Osteoblast (primary cell): ENCODE data around the gene DIABLO. TPM values are rescaled to one million over a fixed set of nuclear protein-coding genes. Genes with fewer than 3 reads are reported as not detected.
"Not testable (repeated sequence)": the region's sequence is repeated elsewhere in the genome, so short reads cannot be mapped to it uniquely, and the experiment has no call there.

Source experiments
- DNase-seq: peaks from one replicate; pipeline ENCODE4 v3.0.0; 2011; ENCODE audit warnings: low spot score, mixed read lengths; ENCODE audit not compliant: insufficient read length; ENCODE audit errors: missing footprints
- H2AFZ ChIP-seq: 2 replicates; pipeline ENCODE4 v1.6.0; 2011; ENCODE audit warnings: mild to moderate bottlenecking, low read length
- H3K27ac ChIP-seq: 2 replicates; pipeline ENCODE4 v1.5.1; 2011; ENCODE audit warnings: mild to moderate bottlenecking, low read depth, low read length, moderate library complexity
- H3K27me3 ChIP-seq: 2 replicates; pipeline ENCODE4 v1.6.0; 2012; ENCODE audit warnings: mild to moderate bottlenecking, control low read depth, inconsistent platforms, low read length, moderate library complexity; ENCODE audit not compliant: insufficient read depth
- H3K36me3 ChIP-seq: 2 replicates; pipeline ENCODE4 v1.5.1; 2011; ENCODE audit warnings: mild to moderate bottlenecking, low read length, control low read depth, moderate library complexity; ENCODE audit not compliant: insufficient read depth
- H3K4me1 ChIP-seq: 2 replicates; pipeline ENCODE4 v1.5.1; 2011; ENCODE audit warnings: mild to moderate bottlenecking, low read length, control low read depth, moderate library complexity; ENCODE audit not compliant: insufficient read depth
- H3K4me2 ChIP-seq: 2 replicates; pipeline ENCODE4 v1.6.0; 2011; ENCODE audit warnings: mild to moderate bottlenecking, low read length; ENCODE audit not compliant: insufficient read depth
- H3K4me3 ChIP-seq: fragments of 200-600 bp; sonication (generic); 3 replicates; pipeline ENCODE4 v1.5.1; 2012; ENCODE audit warnings: mild to moderate bottlenecking, low read length, inconsistent platforms; ENCODE audit not compliant: insufficient read depth
- H3K79me2 ChIP-seq: 2 replicates; pipeline ENCODE4 v1.6.0; 2012; ENCODE audit warnings: mild to moderate bottlenecking, low read length, control low read depth, inconsistent platforms; ENCODE audit not compliant: insufficient read depth
- H3K9me3 ChIP-seq: 2 replicates; pipeline ENCODE4 v1.5.1; 2011; ENCODE audit warnings: low read depth, low read length, control low read depth
- H4K20me1 ChIP-seq: 2 replicates; pipeline ENCODE4 v1.6.0; 2012; ENCODE audit warnings: mild to moderate bottlenecking, low read length, control low read depth; ENCODE audit not compliant: insufficient read depth
- total RNA-seq: library from RNA; depleted of rRNA; stranded (reverse); fragments of >200 nt; gene quantifications from 2 replicates; pipeline ENCODE4 v1.2.3, GENCODE V29; 2012
- TF ChIP-seq, protein P1 (sequence below): IDR thresholded peaks from 2 replicates; pipeline ENCODE4 v1.5.1; 2011; ENCODE audit warnings: mild to moderate bottlenecking, low read depth, low read length, moderate library complexity; ENCODE audit errors: extremely low read depth

DIABLO gene
- total RNA-seq, 1 donor, result 64.4 TPM

DNA sequence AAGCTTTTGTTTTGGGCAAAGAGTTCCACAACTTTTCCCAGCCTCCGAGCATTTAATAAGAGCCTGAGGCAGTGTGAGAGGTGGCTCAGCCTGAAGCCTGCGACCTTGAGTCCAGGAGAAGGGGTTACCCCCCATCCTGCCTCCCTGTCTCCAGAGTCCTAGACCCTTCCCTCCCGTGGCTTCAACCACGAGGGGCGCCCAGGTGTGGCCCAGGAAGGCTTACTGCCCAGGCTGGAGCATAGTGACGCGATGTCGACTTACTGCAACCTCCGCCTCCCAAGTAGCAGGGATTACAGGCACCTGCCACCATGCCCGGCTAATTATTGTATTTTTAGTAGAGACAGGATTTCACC lies 42.3 kb downstream of the DIABLO start:
- TF ChIP-seq, protein P1, sequence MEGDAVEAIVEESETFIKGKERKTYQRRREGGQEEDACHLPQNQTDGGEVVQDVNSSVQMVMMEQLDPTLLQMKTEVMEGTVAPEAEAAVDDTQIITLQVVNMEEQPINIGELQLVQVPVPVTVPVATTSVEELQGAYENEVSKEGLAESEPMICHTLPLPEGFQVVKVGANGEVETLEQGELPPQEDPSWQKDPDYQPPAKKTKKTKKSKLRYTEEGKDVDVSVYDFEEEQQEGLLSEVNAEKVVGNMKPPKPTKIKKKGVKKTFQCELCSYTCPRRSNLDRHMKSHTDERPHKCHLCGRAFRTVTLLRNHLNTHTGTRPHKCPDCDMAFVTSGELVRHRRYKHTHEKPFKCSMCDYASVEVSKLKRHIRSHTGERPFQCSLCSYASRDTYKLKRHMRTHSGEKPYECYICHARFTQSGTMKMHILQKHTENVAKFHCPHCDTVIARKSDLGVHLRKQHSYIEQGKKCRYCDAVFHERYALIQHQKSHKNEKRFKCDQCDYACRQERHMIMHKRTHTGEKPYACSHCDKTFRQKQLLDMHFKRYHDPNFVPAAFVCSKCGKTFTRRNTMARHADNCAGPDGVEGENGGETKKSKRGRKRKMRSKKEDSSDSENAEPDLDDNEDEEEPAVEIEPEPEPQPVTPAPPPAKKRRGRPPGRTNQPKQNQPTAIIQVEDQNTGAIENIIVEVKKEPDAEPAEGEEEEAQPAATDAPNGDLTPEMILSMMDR, result no peak
- Histone ChIP-seq H3K4me2 (peak overlapping the region; percentile 75), H3K4me3 (peak overlapping the region; percentile 76), H3K4me1 (peaks cover 4% of the 10 kb centered on the region), H3K27me3 (no peaks in the 10 kb centered on the region), H3K9me3 (no peaks in the 10 kb centered on the region), H3K79me2 (no peaks in the 10 kb centered on the region), H3K36me3 (no peaks in the 10 kb centered on the region), H2AFZ (peak overlapping the region; percentile 74), H3K27ac (no peak overlapping the region), H4K20me1 (no peaks in the 10 kb centered on the region)
- no peak for DNase-seq

DNA sequence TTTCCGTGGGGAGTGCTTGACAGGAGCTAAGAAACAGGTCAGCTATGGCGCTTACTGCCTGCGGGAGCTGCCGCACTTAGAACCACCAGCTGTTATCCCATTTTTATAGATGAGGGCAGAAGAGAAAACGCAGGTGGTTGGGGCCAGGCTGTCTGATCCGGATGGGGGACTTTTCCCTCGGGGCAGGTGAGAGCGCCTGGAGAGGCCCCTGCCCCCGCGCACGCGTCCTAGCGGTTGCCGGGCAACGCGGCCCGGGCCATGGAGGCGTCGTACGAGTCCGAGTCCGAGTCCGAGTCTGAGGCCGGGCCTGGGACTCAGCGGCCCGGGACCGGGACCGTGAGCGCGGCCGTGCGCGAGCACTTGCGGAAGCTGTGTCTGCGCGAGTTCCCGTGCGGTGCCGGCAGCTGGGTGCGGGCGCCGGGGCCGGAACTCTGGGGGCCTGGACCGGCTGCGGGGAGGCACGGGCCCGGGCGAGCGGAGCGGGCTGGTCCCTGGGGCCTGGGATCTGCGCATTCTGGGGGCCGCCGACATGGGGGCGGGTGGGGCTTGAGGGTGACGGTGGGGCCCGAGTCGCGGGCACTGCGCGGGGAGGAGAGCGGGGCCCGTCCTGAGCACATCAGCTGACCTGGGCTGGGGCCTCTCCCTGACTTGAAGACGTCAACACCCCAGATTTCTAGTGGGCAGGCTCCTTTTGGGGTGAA lies 42.8 kb downstream of the DIABLO start, which contains the start of gene LRRC43:
TSS of gene LRRC43 (plus strand) at position 237 of the 701 bp plus-strand sequence. CDS start at position 259, 22 bp downstream.
- H3K9me3 ChIP-seq, result no peaks in the 10 kb centered on the region
- H3K4me1 ChIP-seq, result peaks cover 4% of the 10 kb centered on the region
- H4K20me1 ChIP-seq, result no peaks in the 10 kb centered on the region
- H3K79me2 ChIP-seq, result no peaks in the 10 kb centered on the region
- TF ChIP-seq, protein P1, result no peak
- H3K27me3 ChIP-seq, result no peaks in the 10 kb centered on the region
- no peaks in the 10 kb centered on the region for H3K36me3 ChIP-seq
- DNase-seq, result peak; percentile 95
- no peak within 1 kb of the TSS for H3K27ac ChIP-seq
- peak within 1 kb of the TSS; percentile 75 for H3K4me2 ChIP-seq
- peak within 1 kb of the TSS; percentile 86 for H2AFZ ChIP-seq
- H3K4me3 ChIP-seq, result peak within 1 kb of the TSS; percentile 76

DNA sequence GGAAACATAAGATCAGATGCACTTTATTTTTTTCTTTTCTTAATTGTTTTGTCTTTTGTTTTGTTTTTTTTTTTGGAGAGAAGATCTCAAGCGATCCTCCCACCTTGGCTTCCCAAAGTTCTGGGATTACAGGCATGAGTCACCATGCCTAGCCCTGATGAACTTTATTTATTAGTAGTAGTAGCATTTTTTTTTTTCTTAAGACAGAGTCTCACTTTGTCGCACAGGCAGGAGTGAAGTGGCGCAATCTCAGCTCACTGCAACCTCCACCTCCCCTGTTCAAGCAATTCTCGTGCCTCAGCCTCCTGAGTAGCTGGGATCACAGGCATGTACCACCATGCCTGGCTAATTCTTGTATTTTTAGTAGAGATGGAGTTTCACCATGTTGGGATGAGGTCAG lies 49.4 kb downstream of the DIABLO start:
- not testable (repeated sequence) for H3K4me2 ChIP-seq, H3K27me3 ChIP-seq, DNase-seq, H3K27ac ChIP-seq, H2AFZ ChIP-seq, H3K36me3 ChIP-seq, H4K20me1 ChIP-seq, H3K4me1 ChIP-seq, H3K79me2 ChIP-seq, H3K9me3 ChIP-seq, H3K4me3 ChIP-seq

DNA sequence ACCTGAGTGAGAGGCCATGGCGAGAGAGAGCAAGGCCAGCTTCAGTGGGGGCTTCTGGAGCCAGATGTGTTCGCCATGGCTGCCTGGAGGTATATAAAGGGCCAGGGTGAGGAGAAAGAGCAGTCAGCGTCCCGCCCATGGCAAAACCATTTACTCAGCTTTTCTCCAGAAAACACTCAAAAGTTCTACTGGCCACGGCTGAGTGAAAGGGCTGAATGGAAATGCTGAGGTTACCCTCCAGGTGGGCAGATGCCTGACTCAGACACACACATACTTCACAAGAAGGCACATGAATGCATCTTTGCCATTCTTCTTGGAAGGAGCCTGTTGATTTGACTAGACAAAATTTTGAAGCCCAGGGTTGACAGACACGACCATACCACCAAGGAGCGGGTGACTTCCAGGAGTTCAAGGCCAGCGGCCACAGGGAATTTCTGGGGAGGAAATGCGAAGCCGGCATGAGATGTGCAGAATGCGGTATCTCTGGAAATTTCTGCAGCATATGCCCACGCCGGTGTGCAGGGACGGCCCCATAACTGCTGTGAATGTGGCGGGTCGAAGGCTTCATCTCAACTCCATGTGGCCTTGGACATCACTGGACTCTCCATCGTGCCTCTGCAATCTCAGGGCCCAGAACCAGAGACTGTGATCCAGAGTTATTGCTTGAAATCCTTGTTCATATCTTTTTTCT lies 51.6 kb downstream of the DIABLO start, which contains the start of gene IL31:
TSS of gene IL31 (minus strand) at position 67 of the 691 bp plus-strand sequence. CDS start at position 18, 49 bp downstream.
- TF ChIP-seq, protein P1, result no peak
- Histone ChIP-seq H2AFZ (no peak within 1 kb of the TSS), H3K79me2 (no peaks in the 10 kb centered on the region), H3K4me3 (no peak within 1 kb of the TSS), H3K9me3 (no peaks in the 10 kb centered on the region), H3K27ac (no peak within 1 kb of the TSS), H3K27me3 (peaks cover 10% of the 10 kb centered on the region), H3K36me3 (no peaks in the 10 kb centered on the region), H3K4me1 (no peaks in the 10 kb centered on the region), H4K20me1 (no peaks in the 10 kb centered on the region), H3K4me2 (no peak within 1 kb of the TSS)
- no peak for DNase-seq
